Measurements from ENCODE around the gene CAMLG.
"Not testable (repeated sequence)": the region's sequence is repeated elsewhere in the genome, so short reads cannot be mapped to it uniquely, and the experiment has no call there.

Gene CAMLG

DNA sequence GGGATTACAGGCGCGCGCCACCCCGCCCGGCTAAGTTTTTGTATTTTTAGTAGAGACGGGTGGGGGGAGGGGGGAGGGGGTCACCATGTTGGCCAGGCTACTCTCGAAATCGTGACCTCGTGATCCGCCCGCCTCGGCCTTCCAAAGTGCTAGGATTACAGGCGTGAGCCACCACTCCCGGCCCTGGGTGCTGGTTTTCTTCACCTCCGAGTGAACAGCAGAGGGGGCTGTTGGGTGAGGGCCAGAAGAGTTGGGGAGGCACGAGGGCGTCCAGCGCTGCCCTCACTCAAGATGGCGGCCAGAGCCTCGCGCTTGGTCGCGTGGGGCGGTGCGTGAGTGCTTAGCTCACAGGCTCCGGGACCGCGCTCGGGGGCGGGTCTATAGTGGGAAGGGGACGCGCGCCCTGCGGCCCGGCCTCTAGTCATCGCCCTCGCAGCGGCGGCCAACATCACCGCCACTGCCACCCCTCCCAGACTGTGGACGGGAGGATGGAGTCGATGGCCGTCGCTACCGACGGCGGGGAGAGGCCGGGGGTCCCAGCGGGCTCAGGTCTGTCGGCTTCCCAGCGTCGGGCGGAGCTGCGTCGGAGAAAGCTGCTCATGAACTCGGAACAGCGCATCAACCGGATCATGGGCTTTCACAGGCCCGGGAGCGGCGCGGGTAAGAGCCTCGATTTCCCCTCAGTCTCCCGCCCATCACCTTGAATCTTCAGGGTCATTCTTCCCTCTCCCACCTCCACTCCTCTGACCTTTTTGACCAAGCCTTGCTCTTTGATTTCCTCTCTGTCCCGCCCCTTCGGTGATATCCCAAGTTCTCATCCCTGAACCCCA, at the start of gene CAMLG:
Gene CAMLG (plus strand): TSS at position 416 of the 830 bp plus-strand sequence. CDS start 73 bp downstream, at position 489.
- H3K4me3 ChIP-seq (ENCODE audit: low read depth, low read length), result peak within 1 kb of the TSS; percentile 77
- peak; percentile 95 for DNase-seq (ENCODE audit: low read depth)
- TF ChIP-seq, protein P1, sequence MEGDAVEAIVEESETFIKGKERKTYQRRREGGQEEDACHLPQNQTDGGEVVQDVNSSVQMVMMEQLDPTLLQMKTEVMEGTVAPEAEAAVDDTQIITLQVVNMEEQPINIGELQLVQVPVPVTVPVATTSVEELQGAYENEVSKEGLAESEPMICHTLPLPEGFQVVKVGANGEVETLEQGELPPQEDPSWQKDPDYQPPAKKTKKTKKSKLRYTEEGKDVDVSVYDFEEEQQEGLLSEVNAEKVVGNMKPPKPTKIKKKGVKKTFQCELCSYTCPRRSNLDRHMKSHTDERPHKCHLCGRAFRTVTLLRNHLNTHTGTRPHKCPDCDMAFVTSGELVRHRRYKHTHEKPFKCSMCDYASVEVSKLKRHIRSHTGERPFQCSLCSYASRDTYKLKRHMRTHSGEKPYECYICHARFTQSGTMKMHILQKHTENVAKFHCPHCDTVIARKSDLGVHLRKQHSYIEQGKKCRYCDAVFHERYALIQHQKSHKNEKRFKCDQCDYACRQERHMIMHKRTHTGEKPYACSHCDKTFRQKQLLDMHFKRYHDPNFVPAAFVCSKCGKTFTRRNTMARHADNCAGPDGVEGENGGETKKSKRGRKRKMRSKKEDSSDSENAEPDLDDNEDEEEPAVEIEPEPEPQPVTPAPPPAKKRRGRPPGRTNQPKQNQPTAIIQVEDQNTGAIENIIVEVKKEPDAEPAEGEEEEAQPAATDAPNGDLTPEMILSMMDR (IDR thresholded peaks at IDR 0.05; ENCODE audit: low read depth, low read length, missing control alignments), result peak; percentile 54
- in situ Hi-C loops (cut with HindIII; ENCODE audit: low sequenced_read_pairs), result no loop called here

DNA sequence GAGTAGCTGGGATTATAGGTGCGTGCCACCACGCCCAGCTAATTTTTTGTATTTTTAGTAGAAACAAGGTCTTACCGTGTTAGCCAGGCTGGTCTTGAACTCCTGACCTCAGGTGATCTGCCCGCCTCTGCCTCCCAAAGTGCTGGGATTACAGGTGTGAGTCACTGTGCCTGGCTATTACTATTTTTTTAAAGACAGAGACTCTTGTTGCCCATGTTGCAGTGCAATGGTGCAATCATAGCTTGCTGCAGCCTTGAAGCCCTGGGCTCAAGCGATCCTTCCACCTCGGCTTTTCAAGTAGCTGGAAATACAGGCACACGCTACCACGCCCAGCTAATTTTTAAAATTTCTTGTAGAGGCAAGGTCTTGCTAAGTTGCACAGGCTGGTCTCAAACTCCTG, 48.2 kb upstream of the CAMLG start:
- DNase-seq (ENCODE audit: low read depth); H3K4me3 ChIP-seq (ENCODE audit: low read depth, low read length); in situ Hi-C loops (cut with HindIII; ENCODE audit: low sequenced_read_pairs): not testable (repeated sequence)

DNA sequence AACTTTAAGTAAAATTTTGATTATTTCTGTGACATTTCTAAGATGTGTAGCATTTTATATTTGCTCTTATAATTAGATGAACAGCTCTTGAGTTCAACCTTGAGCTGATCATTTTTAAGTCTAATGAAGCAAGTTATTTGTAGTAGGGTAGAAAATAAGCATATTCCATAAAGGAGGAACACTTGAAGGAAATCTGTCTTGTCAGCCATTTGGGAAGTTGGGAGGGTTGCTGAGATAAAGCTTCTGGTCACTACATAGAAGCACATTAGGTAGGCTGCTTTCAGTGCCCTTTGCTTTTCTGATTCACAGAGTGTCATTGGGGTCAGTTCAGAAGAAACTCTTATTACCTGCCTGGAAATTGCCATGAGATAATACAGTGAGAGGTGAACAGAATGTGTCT, 45.6 kb upstream of the CAMLG start:
- in situ Hi-C loops (cut with HindIII; ENCODE audit: low sequenced_read_pairs), result no loop called here
- H3K4me3 ChIP-seq (ENCODE audit: low read depth, low read length), result no peak overlapping the region
- TF ChIP-seq, protein P1 (IDR thresholded peaks at IDR 0.05; ENCODE audit: low read depth, low read length, missing control alignments), result no peak
- no peak for DNase-seq (ENCODE audit: low read depth)

- H3K4me3 ChIP-seq (ENCODE audit: low read depth, low read length), result no peak overlapping the region
- TF ChIP-seq, protein P1 (IDR thresholded peaks at IDR 0.05; ENCODE audit: low read depth, low read length, missing control alignments), result no peak
- no peak for DNase-seq (ENCODE audit: low read depth)
- in situ Hi-C loops (cut with HindIII; ENCODE audit: low sequenced_read_pairs), result no loop called here
Measured at GRCh38 chr5:134708301-134708700, 30.0 kb upstream of the CAMLG start.

- TF ChIP-seq, protein P1 (IDR thresholded peaks at IDR 0.05; ENCODE audit: low read depth, low read length, missing control alignments), result no peak
- in situ Hi-C loops (cut with HindIII; ENCODE audit: low sequenced_read_pairs), result loop anchor here (5.0 kb wide), 1 partner anchor 37 kb away; no protein-coding TSS in a partner anchor
- H3K4me3 ChIP-seq (ENCODE audit: low read depth, low read length), result no peak overlapping the region
- no peak for DNase-seq (ENCODE audit: low read depth)
Measured at GRCh38 chr5:134714120-134714519, 24.2 kb upstream of the CAMLG start.

- in situ Hi-C loops (cut with HindIII; ENCODE audit: low sequenced_read_pairs), result loop anchor here (5.0 kb wide), 1 partner anchor 37 kb away; no protein-coding TSS in a partner anchor
- H3K4me3 ChIP-seq (ENCODE audit: low read depth, low read length), result no peak overlapping the region
- no peak for DNase-seq (ENCODE audit: low read depth)
- TF ChIP-seq, protein P1 (IDR thresholded peaks at IDR 0.05; ENCODE audit: low read depth, low read length, missing control alignments), result no peak
Measured at GRCh38 chr5:134714541-134714940, 23.8 kb upstream of the CAMLG start.

GRCh38 chr5:134715466-134715865, 22.9 kb upstream of the CAMLG start:
- in situ Hi-C loops (cut with HindIII; ENCODE audit: low sequenced_read_pairs); DNase-seq (ENCODE audit: low read depth); H3K4me3 ChIP-seq (ENCODE audit: low read depth, low read length): not testable (repeated sequence)
